Measurements from ENCODE around the gene RFTN1.

GRCh38 chr3:16404349-16404895, 109.1 kb downstream of the RFTN1 start:
- TF ChIP-seq CTCF (conservative IDR thresholded peaks at IDR 0.05 in 1 of 2, IDR thresholded peaks at IDR 0.05 in 1 of 2; ENCODE audit: low read depth in 1 of 2, low read length in 2 of 2) (no peak), EZH2 (IDR thresholded peaks at IDR 0.05; ENCODE audit: low read length, missing control alignments) (no peak)
